Amniotic stem cell (primary cell): ENCODE measurements around the gene KIRREL3.

Source experiments
- DNase-seq: peaks from one replicate; lab custom pipeline; 2025; lab: John Stamatoyannopoulos, UW

Gene KIRREL3

DNA sequence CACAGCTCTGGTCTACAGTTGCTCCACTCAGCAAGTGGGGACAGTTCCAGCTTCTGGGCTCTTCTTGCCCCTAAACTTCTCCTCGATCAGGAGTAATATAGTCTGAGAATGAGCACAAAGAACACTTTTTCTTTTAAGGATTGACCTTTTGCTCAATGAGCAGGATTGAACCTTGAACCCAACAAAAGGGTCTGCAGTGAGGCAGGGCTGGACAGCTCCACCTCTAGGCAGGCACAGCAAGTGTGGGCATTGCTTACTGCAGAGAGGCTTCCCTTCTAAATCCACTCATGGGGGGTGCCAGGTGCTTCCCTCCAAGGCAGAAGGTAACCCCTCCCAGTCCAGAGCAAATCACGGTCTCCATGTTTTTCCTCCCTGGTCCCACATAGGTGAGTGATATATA is 365.6 kb downstream of the KIRREL3 start:
- no peak for DNase-seq

GRCh38 chr11:126633330-126633729 is 367.2 kb downstream of the KIRREL3 start:
- no peak for DNase-seq

- DNase-seq: no peak
Observed at GRCh38 chr11:126630893-126631798, 369.4 kb downstream of the KIRREL3 start.

GRCh38 chr11:126630488-126630887 is 370.1 kb downstream of the KIRREL3 start:
- no peak for DNase-seq

DNA sequence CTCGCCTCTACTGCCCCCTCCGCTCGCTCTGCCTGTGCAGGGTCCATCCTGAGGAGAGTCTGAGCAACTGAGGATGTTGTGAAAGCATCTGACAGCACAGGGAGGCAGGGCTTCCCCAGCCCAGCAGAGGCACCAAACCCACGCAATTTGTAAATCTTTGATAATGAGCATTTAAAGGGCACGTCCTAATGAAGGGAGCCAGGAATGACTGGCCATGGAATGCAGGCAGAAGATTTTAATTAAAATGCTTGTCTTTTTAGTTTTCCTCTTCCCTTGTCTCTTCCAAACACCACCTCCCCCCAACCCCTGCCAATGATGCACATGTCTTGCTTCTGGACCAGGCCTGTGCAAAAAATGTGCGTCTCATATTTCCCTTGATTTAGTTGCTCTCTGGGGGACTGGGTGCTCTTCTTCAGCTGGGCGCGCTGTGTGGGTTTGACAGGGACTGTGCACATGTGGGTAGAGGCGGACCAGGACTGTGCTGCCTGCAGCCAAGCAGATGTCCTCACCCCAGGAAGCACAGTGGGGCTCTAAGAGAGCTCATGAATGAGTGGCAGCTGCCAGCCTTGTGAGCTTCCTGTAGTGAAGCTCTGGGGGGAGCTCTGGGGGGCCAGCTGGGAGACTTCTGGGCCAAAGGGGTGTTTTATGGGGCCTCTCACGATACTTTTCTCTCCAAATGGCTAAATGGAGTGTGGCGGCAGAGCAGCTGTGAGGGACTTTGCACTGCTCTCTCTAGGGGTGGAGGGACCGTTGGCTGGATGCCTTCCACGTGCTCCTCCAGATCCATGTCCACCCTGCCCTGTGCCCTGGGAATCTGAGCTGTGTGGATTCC is 371.6 kb downstream of the KIRREL3 start:
- DNase-seq: peak; percentile 44

GRCh38 chr11:126628450-126628789 is 372.1 kb downstream of the KIRREL3 start:
- DNase-seq: no peak

DNA sequence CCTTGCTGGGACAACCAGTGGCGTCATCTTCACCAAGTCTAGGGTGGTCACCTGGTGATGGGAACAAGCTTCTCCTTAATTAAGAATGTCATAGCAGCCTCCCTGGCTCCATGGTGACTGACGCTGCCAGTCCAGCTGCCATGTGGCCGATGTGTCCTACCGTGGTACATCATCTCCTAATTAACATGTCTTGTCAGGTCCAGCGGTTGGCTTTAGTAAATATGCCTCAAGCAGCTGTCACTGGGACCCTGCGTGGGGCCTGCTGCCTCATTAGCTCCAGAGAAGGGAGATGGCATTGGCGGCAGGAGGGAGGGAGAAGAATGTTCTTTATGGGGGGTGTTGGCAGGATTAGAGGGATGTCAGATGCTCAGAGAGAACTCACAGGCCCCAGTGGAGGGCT is 373.1 kb downstream of the KIRREL3 start:
- no peak for DNase-seq

GRCh38 chr11:126624506-126624905 is 376.1 kb downstream of the KIRREL3 start:
- no peak for DNase-seq

- no peak for DNase-seq
Observed at GRCh38 chr11:126619516-126619915, 381.1 kb downstream of the KIRREL3 start.

GRCh38 chr11:126615845-126616244 is 384.7 kb downstream of the KIRREL3 start:
- DNase-seq: no peak

DNA sequence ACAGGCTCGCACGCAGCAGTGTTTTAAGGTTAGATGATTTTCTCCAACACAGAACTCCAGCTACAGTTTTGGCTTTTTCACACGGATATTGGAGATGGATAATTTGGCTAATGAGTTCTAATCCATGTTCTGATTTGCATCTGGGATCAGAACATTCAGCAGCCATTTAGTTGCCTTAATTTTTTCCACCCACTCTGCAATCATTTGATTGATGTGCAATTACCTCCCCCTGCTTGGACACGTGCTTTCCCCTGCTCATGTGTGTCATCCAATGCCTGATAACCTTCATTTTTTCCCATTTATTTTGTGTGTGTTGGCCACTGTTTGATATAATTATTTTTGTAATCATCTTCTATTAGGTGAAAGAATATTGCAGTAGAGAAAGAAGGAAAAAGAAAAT is 387.3 kb downstream of the KIRREL3 start:
- no peak for DNase-seq

DNA sequence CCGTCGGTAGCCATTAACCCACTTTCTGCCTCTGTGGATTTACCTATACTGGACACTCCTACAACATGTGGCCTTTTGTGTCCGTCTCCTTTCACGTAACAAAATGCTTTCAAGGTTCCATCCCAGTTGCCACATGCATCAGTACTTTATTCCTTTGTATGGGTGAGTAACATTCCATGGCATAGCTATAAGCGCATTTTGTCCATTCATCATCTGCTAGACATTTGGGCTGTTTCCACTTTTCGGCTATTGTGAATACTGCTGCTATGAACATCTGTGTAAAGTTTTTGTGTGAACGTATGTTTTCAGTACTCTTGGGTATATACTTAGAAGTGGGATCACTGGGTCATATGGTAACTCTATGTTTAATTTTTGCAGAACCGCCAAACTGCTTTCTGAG is 387.9 kb downstream of the KIRREL3 start:
- no peak for DNase-seq

DNA sequence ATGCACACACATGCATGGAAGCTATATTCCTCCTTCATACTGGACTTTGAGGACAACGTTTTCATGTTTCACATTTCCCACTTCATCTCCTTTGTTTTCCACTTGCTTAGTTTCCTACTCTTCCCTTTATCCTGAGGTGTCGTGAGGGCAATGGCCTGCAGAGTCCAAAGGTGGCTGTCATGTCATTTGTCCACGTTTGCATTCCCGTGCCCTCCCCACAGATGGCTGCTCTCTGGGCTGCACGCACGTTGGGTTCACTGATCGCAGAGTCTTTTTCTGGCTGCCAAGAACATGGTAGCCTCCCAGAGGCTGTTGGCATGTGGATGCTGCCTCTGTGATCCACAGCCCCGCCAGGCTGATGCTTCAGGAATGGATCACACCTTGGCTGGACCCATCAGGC is 389.1 kb downstream of the KIRREL3 start:
- DNase-seq: no peak

GRCh38 chr11:126608658-126609057 is 391.9 kb downstream of the KIRREL3 start:
- DNase-seq: no peak

DNA sequence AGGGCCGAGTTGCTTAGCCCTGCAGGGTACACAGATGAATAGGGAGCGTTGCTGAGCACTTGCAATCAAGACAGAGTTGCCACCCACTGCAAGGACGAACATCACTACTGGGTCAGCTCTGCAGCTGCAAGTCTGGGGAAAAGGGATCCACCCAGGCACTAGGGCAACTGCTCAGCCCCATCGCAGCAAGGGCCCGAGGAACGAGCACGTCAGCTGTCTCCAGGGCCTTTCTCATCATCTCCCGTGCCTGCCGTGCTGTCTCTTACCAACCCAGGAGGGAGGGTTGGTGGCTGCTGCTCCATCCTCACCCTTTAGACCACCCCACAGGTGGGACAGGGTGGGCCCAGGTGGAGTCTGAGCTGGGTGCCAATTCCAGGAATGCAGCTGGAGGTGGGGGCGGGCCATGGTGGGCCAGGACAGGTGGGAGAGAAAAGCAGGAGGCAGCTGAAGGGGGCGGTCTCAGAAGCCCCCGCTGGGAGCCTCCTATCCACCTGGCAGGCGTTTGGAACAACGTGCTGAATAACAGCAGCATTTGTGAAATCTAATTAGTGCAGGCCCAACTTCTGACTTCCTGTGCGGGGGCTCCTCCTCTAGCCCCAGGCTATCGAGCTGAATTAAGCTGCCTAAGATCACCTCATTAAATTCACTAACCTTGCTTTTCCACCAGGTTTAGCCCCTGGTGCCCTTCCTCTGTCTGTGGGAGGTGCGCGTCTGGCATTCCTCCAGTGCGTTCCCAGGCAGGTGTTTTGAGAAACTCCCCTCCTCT is 392.6 kb downstream of the KIRREL3 start:
- no peak for DNase-seq

GRCh38 chr11:126607374-126607773 is 393.2 kb downstream of the KIRREL3 start:
- peak; percentile 43 for DNase-seq

DNA sequence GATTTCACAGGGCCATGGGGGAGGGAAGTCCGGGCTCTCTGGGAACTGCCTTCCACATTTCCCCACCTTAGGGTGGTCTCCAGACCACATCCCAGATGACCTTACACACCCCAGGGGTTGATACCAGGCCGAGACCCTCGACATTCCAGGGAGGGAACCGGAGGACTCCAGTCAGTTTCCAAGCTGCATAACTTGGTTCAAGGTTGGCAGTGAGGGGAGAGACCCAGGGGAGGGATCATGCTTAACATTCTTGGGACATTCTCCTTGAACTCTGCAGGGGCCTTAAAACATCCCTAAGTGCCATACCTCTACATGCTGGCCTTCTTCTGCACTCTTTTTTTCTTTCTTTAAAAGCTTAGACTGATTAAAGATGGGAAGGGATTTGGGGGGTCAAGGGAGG is 394.1 kb downstream of the KIRREL3 start:
- DNase-seq: no peak

GRCh38 chr11:126604461-126604860 is 396.1 kb downstream of the KIRREL3 start:
- DNase-seq: no peak

- DNase-seq: no peak
Observed at GRCh38 chr11:126603486-126603885, 397.1 kb downstream of the KIRREL3 start.

- DNase-seq: no peak
Observed at GRCh38 chr11:126602993-126603392, 397.6 kb downstream of the KIRREL3 start.

- no peak for DNase-seq
Observed at GRCh38 chr11:126602349-126602940, 398.1 kb downstream of the KIRREL3 start.
